CD14-positive monocyte (primary cell): ENCODE data around the gene TMEM116. TPM values are rescaled to one million over a fixed set of nuclear protein-coding genes. Genes with fewer than 3 reads are reported as not detected.

Experiments
- DNase-seq, 3 donors: peaks; one replicate each; pipeline ENCODE4 v3.0.0-alpha.2; 2011 to 2022
- H2AFZ ChIP-seq: 2 replicates; pipeline ENCODE4 v1.6.0; 2012; ENCODE audit warnings: mild to moderate bottlenecking, low read depth, low read length, inconsistent platforms; ENCODE audit not compliant: insufficient read depth, poor library complexity, severe bottlenecking
- H3K27ac ChIP-seq, 2 donors: 1 replicate in 1 of 2; 2 replicates in 1 of 2; pipeline ENCODE4 v1.5.1; 2012 to 2013; ENCODE audit warnings: low read length in 2 of 2, control low read depth in 1 of 2, inconsistent platforms in 1 of 2, low read depth in 1 of 2, mild to moderate bottlenecking in 1 of 2
- H3K27me3 ChIP-seq, 2 donors: one replicate each; pipeline versions ENCODE4 v1.6.0 to v1.6.1; 2011 to 2013; ENCODE audit warnings: low read length in 2 of 2; ENCODE audit not compliant: control insufficient read depth in 2 of 2, insufficient read depth in 2 of 2
- H3K36me3 ChIP-seq, 2 donors: replicated peaks in 1 of 2; 1 replicate in 1 of 2; 2 replicates in 1 of 2; pipeline versions ENCODE4 v1.5.1 to v1.6.1; 2012 to 2013; ENCODE audit warnings: low read length in 2 of 2, control low read depth in 1 of 2, inconsistent platforms in 1 of 2, mild to moderate bottlenecking in 1 of 2; ENCODE audit not compliant: insufficient read depth in 2 of 2, control insufficient read depth in 1 of 2
- H3K4me1 ChIP-seq, 2 donors: 1 replicate in 1 of 2; 2 replicates in 1 of 2; pipeline versions ENCODE4 v1.5.1 to v1.6.1; 2012 to 2013; ENCODE audit warnings: low read length in 2 of 2, control low read depth in 1 of 2, inconsistent platforms in 1 of 2, mild to moderate bottlenecking in 1 of 2, moderate library complexity in 1 of 2; ENCODE audit not compliant: insufficient read depth in 2 of 2, control insufficient read depth in 1 of 2
- H3K4me2 ChIP-seq: replicated peaks from 2 replicates; pipeline ENCODE3; 2012; ENCODE audit warnings: low read length, moderate library complexity, mild to moderate bottlenecking; ENCODE audit not compliant: poor library complexity, severe bottlenecking; ENCODE audit errors: extremely low read depth
- H3K4me3 ChIP-seq, 3 experiments: fragments of 200-600 bp in 1 of 3; sonication (generic) in 1 of 3; replicated peaks in 1 of 3; 1 replicate in 2 of 3; 2 replicates in 1 of 3; pipeline ENCODE4 v1.5.1; 2011 to 2013; ENCODE audit warnings: low read length in 3 of 3, mild to moderate bottlenecking in 3 of 3, control low read depth in 2 of 3, low read depth in 2 of 3, inconsistent platforms in 1 of 3, moderate library complexity in 1 of 3
- H3K79me2 ChIP-seq: 2 replicates; pipeline ENCODE4 v1.6.0; 2012; ENCODE audit warnings: mild to moderate bottlenecking, control low read depth, inconsistent platforms, low read length, moderate library complexity; ENCODE audit not compliant: insufficient read depth
- H3K9ac ChIP-seq: 2 replicates; pipeline ENCODE4 v1.6.0; 2017; ENCODE audit warnings: low read length, mild to moderate bottlenecking; ENCODE audit not compliant: insufficient read depth, poor library complexity, severe bottlenecking
- H3K9me3 ChIP-seq, 2 donors: replicated peaks in 1 of 2; 1 replicate in 1 of 2; 2 replicates in 1 of 2; pipeline versions ENCODE4 v1.5.1 to v1.6.1; 2012 to 2013; ENCODE audit warnings: low read length in 2 of 2, control low read depth in 1 of 2; ENCODE audit not compliant: control insufficient read depth in 1 of 2, insufficient read depth in 1 of 2
- H4K20me1 ChIP-seq: 2 replicates; pipeline ENCODE4 v1.6.0; 2012; ENCODE audit warnings: mild to moderate bottlenecking, low read length, control low read depth, moderate library complexity; ENCODE audit not compliant: insufficient read depth
- H3K27ac Mint-ChIP-seq, 7 donors: one replicate each; pipeline ENCODE4 v1.8.0; 2020; ENCODE audit warnings: mild to moderate bottlenecking in 7 of 7, mixed read lengths in 7 of 7, moderate library complexity in 6 of 7, inconsistent platforms in 2 of 7
- H3K27me3 Mint-ChIP-seq, 3 donors: one replicate each; pipeline ENCODE4 v1.8.0; 2021 to 2022; ENCODE audit warnings: low read depth in 3 of 3, mild to moderate bottlenecking in 3 of 3, mixed read lengths in 3 of 3, moderate library complexity in 3 of 3, inconsistent platforms in 1 of 3
- H3K36me3 Mint-ChIP-seq, 2 donors: one replicate each; pipeline ENCODE4 v1.8.0; 2020; ENCODE audit warnings: mixed read lengths in 2 of 2, inconsistent platforms in 1 of 2, mild to moderate bottlenecking in 1 of 2
- H3K4me1 Mint-ChIP-seq: one replicate; pipeline ENCODE4 v1.8.0; 2020; ENCODE audit warnings: mild to moderate bottlenecking, mixed read lengths
- H3K4me3 Mint-ChIP-seq, 2 donors: one replicate each; pipeline ENCODE4 v1.8.0; 2020; ENCODE audit warnings: mild to moderate bottlenecking in 2 of 2, mixed read lengths in 2 of 2, moderate library complexity in 1 of 2
- H3K9me3 Mint-ChIP-seq, 7 donors: one replicate each; pipeline ENCODE4 v1.8.0; 2020 to 2022; ENCODE audit warnings: mixed read lengths in 7 of 7, mild to moderate bottlenecking in 6 of 7, moderate library complexity in 6 of 7, inconsistent platforms in 2 of 7
- WGBS: methylation state at CpG from one replicate; pipeline ENCODE4 v1.1.5; 2013; ENCODE audit warnings: missing lambda C conversion rate; ENCODE audit not compliant: insufficient coverage; 5-methylcytosine and 5-hydroxymethylcytosine counted together
- intact Hi-C, 2 donors: fragments of 100-400 bp; cut with micrococcal nuclease; formaldehyde crosslinking; loops; one replicate each; pipeline versions ENCODE4 v1.15.0 to v1.15.1; 2023
- polyA plus RNA-seq, 3 donors: library from polyadenylated mRNA; depleted of rRNA in 1 of 3; unstranded in 2 of 3; stranded (reverse) in 1 of 3; fragments of 300-500 nt in 2 of 3; fragments of >200 nt in 1 of 3; fragmentation: Illumina TruSeq in 2 of 3; gene quantifications; 1 replicate in 2 of 3; 2 replicates in 1 of 3; pipeline ENCODE4 v1.2.3, GENCODE V29; 2012 to 2021
- TF ChIP-seq, protein P1 (sequence below): fragments of 200-600 bp; IDR thresholded peaks from one replicate; pipeline ENCODE4 v1.8.0; 2022; ENCODE audit warnings: antibody characterized with exemption, mild to moderate bottlenecking

Gene TMEM116
- polyA plus RNA-seq, 3 donors = 5.6 to 11.6 (median 8.3) TPM

DNA sequence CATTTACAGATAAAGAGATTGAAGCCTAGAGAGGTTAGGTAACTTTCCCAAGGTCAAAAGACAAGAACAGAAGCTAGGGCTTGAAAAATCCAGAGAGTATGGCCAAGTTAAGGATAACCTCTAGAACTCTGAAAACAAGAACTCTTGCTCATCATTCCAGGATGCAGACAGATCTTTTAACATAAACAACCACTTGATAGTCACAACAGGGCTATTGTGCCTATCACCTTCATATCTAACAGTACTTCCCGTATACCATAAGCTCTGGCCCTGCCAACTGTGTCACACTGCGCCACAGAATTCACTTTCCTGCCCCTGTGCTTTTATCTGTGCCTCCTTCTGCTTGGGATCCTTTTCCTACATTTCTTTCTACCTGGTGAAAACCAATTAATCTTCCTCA lies 18.5 kb upstream of the TMEM116 start:
- Histone ChIP-seq H3K79me2 (peaks cover 9% of the 10 kb centered on the region), H3K27me3 (no peaks in the 10 kb centered on the region), H3K4me2 (no peak overlapping the region), H3K9me3 (no peaks in the 10 kb centered on the region), H3K27ac (no peak overlapping the region), H3K4me1 (peaks cover 10 to 11% of the 10 kb centered on the region in 2 donors), H3K4me3 (no peak overlapping the region), H4K20me1 (peaks cover 4% of the 10 kb centered on the region), H2AFZ (no peak overlapping the region), H3K36me3 (peaks cover 47 to 76% of the 10 kb centered on the region in 2 donors), H3K9ac (no peak overlapping the region)
- Mint-ChIP-seq H3K27ac (peak overlapping the region in 3 of 7 donors; percentile 17 to 46 (median 18)), H3K27me3 (no peaks in the 10 kb centered on the region), H3K4me3 (no peak overlapping the region), H3K36me3 (peaks cover 56 to 84% of the 10 kb centered on the region in 2 donors), H3K9me3 (peaks cover 0 to 2% (median 0%) of the 10 kb centered on the region in 7 donors), H3K4me1 (peaks cover 11% of the 10 kb centered on the region)
- WGBS = 92% methylated on average over 2 of the region's 2 CpGs
- TF ChIP-seq, protein P1, sequence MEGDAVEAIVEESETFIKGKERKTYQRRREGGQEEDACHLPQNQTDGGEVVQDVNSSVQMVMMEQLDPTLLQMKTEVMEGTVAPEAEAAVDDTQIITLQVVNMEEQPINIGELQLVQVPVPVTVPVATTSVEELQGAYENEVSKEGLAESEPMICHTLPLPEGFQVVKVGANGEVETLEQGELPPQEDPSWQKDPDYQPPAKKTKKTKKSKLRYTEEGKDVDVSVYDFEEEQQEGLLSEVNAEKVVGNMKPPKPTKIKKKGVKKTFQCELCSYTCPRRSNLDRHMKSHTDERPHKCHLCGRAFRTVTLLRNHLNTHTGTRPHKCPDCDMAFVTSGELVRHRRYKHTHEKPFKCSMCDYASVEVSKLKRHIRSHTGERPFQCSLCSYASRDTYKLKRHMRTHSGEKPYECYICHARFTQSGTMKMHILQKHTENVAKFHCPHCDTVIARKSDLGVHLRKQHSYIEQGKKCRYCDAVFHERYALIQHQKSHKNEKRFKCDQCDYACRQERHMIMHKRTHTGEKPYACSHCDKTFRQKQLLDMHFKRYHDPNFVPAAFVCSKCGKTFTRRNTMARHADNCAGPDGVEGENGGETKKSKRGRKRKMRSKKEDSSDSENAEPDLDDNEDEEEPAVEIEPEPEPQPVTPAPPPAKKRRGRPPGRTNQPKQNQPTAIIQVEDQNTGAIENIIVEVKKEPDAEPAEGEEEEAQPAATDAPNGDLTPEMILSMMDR = no peak
- DNase-seq = no peak
- intact Hi-C loops = no loop called here

- Histone ChIP-seq H3K4me2 (no peak overlapping the region), H4K20me1 (peaks cover 24% of the 10 kb centered on the region), H3K9ac (no peak overlapping the region), H2AFZ (no peak overlapping the region), H3K27ac (peak overlapping the region in 1 of 2 donors; percentile 52), H3K9me3 (no peaks in the 10 kb centered on the region), H3K4me3 (no peak overlapping the region), H3K36me3 (peaks cover 36 to 74% of the 10 kb centered on the region in 2 donors), H3K27me3 (no peaks in the 10 kb centered on the region), H3K4me1 (peaks cover 10 to 11% of the 10 kb centered on the region in 2 donors), H3K79me2 (peaks cover 14% of the 10 kb centered on the region)
- Mint-ChIP-seq H3K4me3 (no peak overlapping the region), H3K27me3 (no peaks in the 10 kb centered on the region), H3K27ac (peak overlapping the region in 4 of 7 donors; percentile 44 to 80 (median 54)), H3K36me3 (peaks cover 47 to 79% of the 10 kb centered on the region in 2 donors), H3K4me1 (peaks cover 19% of the 10 kb centered on the region), H3K9me3 (no peaks in the 10 kb centered on the region)
- no CpG with 5 or more reads among the region's 2 CpGs for WGBS
- TF ChIP-seq, protein P1 = no peak
- intact Hi-C loops = no loop called here
- peak; percentile 38 to 61 (median 49) for DNase-seq
Observed at GRCh38 chr12:112029301-112029700, 16.3 kb upstream of the TMEM116 start.
